Measurements from ENCODE around the gene NEK10.

Gene NEK10

DNA sequence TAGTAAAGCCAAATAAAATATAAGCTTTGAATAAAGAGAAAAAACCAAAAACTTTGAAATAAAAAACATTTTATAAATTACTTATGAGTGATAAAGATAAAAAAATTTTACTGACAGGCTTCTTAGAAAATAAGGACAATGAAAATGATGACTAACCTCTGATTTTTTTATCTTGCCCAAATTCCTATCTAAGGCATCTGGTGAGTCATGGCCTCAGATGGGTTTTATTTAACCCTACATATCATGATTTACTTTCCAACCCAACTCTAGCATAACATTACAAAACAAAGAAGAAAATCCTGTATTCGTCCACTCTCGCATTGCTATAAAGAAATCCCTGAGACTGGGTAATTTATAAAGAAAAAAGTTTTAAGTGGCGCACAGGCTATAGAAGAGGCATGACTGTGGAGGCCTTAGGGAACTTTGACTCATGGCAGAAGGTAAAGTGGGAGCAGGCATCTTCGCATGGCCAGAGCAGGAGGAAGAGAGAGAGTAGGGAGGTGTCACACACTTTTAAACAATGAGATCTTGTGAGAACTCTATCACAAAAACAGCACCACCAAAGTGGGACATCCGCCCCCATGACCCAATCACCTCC, 152.1 kb downstream of the NEK10 start:
- no peaks in the 10 kb centered on the region for H3K36me3 ChIP-seq (ENCODE audit: control insufficient read depth in 2 of 2, insufficient read depth in 2 of 2, low read length in 2 of 2)
- H3K9me3 ChIP-seq (ENCODE audit: control insufficient read depth in 2 of 2, low read length in 2 of 2): no peaks in the 10 kb centered on the region
- H3K27me3 ChIP-seq (ENCODE audit: control insufficient read depth in 2 of 2, insufficient read depth in 2 of 2, low read length in 2 of 2): no peaks in the 10 kb centered on the region
- peaks cover 0 to 2% of the 10 kb centered on the region in 2 donors for H3K4me1 ChIP-seq (ENCODE audit: control insufficient read depth in 2 of 2, insufficient read depth in 2 of 2, low read length in 2 of 2)
- H3K27ac ChIP-seq (ENCODE audit: low read depth in 2 of 2, low read length in 2 of 2): no peak overlapping the region
- H3K9ac ChIP-seq (ENCODE audit: low read depth in 1 of 2, low read length in 2 of 2): no peak overlapping the region
- H3K4me3 ChIP-seq (ENCODE audit: low read length in 2 of 2): no peak overlapping the region

DNA sequence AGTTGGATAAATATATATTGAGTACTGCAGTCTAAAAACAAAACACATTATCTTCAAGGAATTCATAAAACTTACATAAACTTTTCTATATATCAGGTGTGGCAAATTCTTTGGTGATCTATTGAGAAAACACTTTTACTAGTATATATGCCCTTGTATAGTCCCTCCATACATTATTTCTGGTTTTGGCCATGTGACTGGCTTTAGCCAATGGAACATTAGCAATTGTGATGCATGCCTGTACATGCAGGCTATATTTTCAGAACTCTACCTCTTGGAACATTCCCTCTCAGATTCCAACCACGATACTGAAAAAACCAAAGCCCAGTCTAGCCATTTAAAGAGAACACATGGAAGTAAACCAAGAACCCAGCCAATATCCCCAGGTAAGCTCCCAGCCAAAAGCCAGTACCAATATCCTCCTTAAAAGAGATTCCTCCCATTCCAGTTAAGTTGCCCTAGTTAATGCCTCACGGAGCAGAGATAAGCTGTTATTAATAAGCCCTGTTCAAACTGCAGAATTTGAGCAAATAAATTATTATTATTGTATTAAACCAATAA, 152.8 kb downstream of the NEK10 start:
- no peak overlapping the region for H3K27ac ChIP-seq (ENCODE audit: low read depth in 2 of 2, low read length in 2 of 2)
- H3K27me3 ChIP-seq (ENCODE audit: control insufficient read depth in 2 of 2, insufficient read depth in 2 of 2, low read length in 2 of 2): no peaks in the 10 kb centered on the region
- H3K4me3 ChIP-seq (ENCODE audit: low read length in 2 of 2): no peak overlapping the region
- no peaks in the 10 kb centered on the region for H3K36me3 ChIP-seq (ENCODE audit: control insufficient read depth in 2 of 2, insufficient read depth in 2 of 2, low read length in 2 of 2)
- H3K9ac ChIP-seq (ENCODE audit: low read depth in 1 of 2, low read length in 2 of 2): no peak overlapping the region
- H3K9me3 ChIP-seq (ENCODE audit: control insufficient read depth in 2 of 2, low read length in 2 of 2): no peaks in the 10 kb centered on the region
- peaks cover 0 to 2% of the 10 kb centered on the region in 2 donors for H3K4me1 ChIP-seq (ENCODE audit: control insufficient read depth in 2 of 2, insufficient read depth in 2 of 2, low read length in 2 of 2)

DNA sequence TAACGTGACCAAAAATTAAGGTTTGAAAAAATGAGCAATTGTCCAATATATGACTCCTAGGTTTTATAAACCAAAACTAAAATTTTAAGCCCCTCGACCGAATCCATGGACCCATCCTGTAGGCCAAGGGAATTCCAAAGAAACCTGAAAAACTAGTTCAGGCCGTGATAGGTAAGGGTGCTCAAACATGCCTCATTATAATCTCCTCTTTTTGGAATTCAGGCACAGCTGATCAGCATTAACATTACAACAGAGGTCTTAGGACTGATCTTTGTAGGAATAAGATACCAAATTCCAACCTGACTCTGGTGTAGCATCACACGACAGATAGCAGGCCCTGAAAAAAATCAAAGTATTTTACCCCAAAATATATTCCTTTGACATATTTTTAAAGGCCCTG, 155.7 kb downstream of the NEK10 start:
- no peaks in the 10 kb centered on the region for H3K27me3 ChIP-seq (ENCODE audit: control insufficient read depth in 2 of 2, insufficient read depth in 2 of 2, low read length in 2 of 2)
- H3K27ac ChIP-seq (ENCODE audit: low read depth in 2 of 2, low read length in 2 of 2): no peak overlapping the region
- H3K9ac ChIP-seq (ENCODE audit: low read depth in 1 of 2, low read length in 2 of 2): no peak overlapping the region
- H3K4me1 ChIP-seq (ENCODE audit: control insufficient read depth in 2 of 2, insufficient read depth in 2 of 2, low read length in 2 of 2): no peaks in the 10 kb centered on the region
- no peaks in the 10 kb centered on the region for H3K36me3 ChIP-seq (ENCODE audit: control insufficient read depth in 2 of 2, insufficient read depth in 2 of 2, low read length in 2 of 2)
- no peaks in the 10 kb centered on the region for H3K9me3 ChIP-seq (ENCODE audit: control insufficient read depth in 2 of 2, low read length in 2 of 2)
- H3K4me3 ChIP-seq (ENCODE audit: low read length in 2 of 2): no peak overlapping the region

DNA sequence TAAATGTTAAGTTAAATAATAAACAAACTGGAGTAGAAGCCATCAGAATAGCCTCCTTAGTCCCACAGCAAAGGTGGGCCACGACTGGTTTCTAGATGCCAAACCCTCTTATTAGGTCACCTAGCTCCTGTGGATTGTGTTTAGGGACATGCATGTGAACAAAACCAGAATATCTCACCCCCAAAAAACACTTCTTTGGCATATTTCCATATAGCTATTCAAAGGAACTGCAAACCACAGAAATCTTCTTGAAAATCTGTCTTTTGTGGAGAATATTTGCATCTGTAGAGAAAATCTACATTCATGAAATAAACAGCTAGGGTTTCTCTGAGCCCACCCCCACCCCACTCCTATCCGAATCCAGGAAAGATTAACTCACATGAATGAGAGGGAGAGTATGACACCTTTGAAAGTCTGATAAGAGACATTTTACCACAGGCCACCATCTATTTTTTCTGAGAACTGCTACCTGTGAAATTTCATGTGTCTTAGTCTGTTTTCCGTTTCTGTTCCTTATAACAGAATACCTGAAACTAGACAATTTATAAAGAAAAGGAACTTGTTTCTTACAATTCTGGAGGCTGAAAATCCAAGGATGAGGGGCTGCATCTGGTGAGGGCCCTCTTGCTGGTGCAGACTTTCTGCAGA, 159.4 kb downstream of the NEK10 start:
- Histone ChIP-seq H3K36me3 (ENCODE audit: control insufficient read depth in 2 of 2, insufficient read depth in 2 of 2, low read length in 2 of 2) (no peaks in the 10 kb centered on the region), H3K27ac (ENCODE audit: low read depth in 2 of 2, low read length in 2 of 2) (no peak overlapping the region), H3K9me3 (ENCODE audit: control insufficient read depth in 2 of 2, low read length in 2 of 2) (no peaks in the 10 kb centered on the region), H3K4me3 (ENCODE audit: low read length in 2 of 2) (no peak overlapping the region), H3K4me1 (ENCODE audit: control insufficient read depth in 2 of 2, insufficient read depth in 2 of 2, low read length in 2 of 2) (no peaks in the 10 kb centered on the region), H3K9ac (ENCODE audit: low read depth in 1 of 2, low read length in 2 of 2) (no peak overlapping the region), H3K27me3 (ENCODE audit: control insufficient read depth in 2 of 2, insufficient read depth in 2 of 2, low read length in 2 of 2) (no peaks in the 10 kb centered on the region)

DNA sequence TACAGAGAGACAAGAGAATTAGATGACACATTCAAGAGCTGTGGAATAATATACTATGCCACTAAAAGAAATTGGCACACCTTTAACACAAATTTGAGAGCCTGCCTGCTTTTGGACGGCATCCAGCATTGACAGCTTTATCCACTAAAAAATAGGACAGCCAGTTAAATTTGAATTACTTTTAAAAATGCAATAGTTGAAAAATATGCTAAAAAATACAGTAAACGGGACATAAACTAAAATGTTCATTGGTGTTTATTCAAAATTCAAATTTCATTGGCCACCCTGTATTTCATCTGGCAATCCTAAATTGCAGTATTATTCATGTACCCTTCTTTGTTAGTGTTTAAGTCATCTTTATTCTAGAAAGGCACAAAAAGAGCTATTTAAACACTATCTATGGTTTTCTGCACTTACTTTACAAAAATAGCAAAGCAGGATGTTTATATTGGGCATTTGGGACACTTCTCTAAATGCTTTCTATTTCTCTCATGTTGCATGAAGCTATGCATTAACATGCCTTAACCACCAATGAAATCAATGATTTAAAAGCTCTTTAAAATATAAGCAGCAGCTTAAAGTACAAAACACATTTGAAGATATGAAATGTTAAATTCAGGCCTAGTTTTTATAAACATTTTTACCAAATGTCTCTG, 160.1 kb downstream of the NEK10 start:
- Histone ChIP-seq H3K27me3 (ENCODE audit: control insufficient read depth in 2 of 2, insufficient read depth in 2 of 2, low read length in 2 of 2) (no peaks in the 10 kb centered on the region), H3K4me1 (ENCODE audit: control insufficient read depth in 2 of 2, insufficient read depth in 2 of 2, low read length in 2 of 2) (no peaks in the 10 kb centered on the region), H3K9ac (ENCODE audit: low read depth in 1 of 2, low read length in 2 of 2) (no peak overlapping the region), H3K9me3 (ENCODE audit: control insufficient read depth in 2 of 2, low read length in 2 of 2) (no peaks in the 10 kb centered on the region), H3K36me3 (ENCODE audit: control insufficient read depth in 2 of 2, insufficient read depth in 2 of 2, low read length in 2 of 2) (no peaks in the 10 kb centered on the region), H3K27ac (ENCODE audit: low read depth in 2 of 2, low read length in 2 of 2) (no peak overlapping the region), H3K4me3 (ENCODE audit: low read length in 2 of 2) (no peak overlapping the region)

DNA sequence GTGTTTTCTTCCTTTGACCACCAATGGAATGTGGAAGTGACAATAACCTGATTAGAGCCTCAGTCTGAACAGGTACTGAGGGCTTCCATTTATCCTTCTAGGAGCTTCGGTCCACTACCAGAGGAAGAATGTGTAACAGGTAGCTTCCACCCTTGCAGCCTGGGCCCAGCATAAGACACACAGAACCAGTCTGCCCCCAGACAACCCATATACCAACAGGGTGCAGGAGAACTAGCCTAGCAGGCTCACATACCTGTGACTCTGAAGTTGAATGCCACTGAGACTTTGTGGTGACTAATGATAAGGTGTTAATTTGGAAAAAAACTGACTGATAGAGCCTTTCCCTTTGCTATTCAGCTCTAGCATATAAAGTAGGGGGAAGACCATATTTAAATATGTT, 166.2 kb downstream of the NEK10 start:
- H3K9ac ChIP-seq (ENCODE audit: low read depth in 1 of 2, low read length in 2 of 2): no peak overlapping the region
- no peak overlapping the region for H3K4me3 ChIP-seq (ENCODE audit: low read length in 2 of 2)
- H3K36me3 ChIP-seq (ENCODE audit: control insufficient read depth in 2 of 2, insufficient read depth in 2 of 2, low read length in 2 of 2): no peaks in the 10 kb centered on the region
- H3K9me3 ChIP-seq (ENCODE audit: control insufficient read depth in 2 of 2, low read length in 2 of 2): no peaks in the 10 kb centered on the region
- H3K27me3 ChIP-seq (ENCODE audit: control insufficient read depth in 2 of 2, insufficient read depth in 2 of 2, low read length in 2 of 2): no peaks in the 10 kb centered on the region
- H3K4me1 ChIP-seq (ENCODE audit: control insufficient read depth in 2 of 2, insufficient read depth in 2 of 2, low read length in 2 of 2): peaks cover 4 to 9% of the 10 kb centered on the region in 2 donors
- H3K27ac ChIP-seq (ENCODE audit: low read depth in 2 of 2, low read length in 2 of 2): no peak overlapping the region

DNA sequence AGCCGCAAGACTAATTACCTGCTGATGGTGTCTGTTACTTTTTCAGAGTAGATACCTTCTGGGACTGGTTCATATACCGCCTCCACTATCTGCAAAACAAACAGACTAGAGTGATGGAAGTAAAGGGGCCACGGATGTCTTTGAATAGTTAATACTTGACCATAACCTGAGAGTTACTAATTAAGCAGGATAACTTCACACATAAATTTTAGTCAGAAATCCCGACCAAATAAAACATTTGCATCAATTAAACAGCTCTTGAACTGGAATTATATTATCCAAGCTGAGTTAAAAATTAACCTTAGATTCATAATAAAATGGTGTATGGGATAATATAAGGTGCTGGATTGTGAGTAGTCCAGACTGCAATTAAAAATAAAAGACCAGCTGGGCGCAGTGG, 167.7 kb downstream of the NEK10 start:
- Histone ChIP-seq H3K27ac (ENCODE audit: low read depth in 2 of 2, low read length in 2 of 2) (peak overlapping the region in 1 of 2 donors; percentile 42), H3K27me3 (ENCODE audit: control insufficient read depth in 2 of 2, insufficient read depth in 2 of 2, low read length in 2 of 2) (no peaks in the 10 kb centered on the region), H3K4me3 (ENCODE audit: low read length in 2 of 2) (no peak overlapping the region), H3K9ac (ENCODE audit: low read depth in 1 of 2, low read length in 2 of 2) (no peak overlapping the region), H3K4me1 (ENCODE audit: control insufficient read depth in 2 of 2, insufficient read depth in 2 of 2, low read length in 2 of 2) (peaks cover 4 to 9% of the 10 kb centered on the region in 2 donors), H3K36me3 (ENCODE audit: control insufficient read depth in 2 of 2, insufficient read depth in 2 of 2, low read length in 2 of 2) (no peaks in the 10 kb centered on the region), H3K9me3 (ENCODE audit: control insufficient read depth in 2 of 2, low read length in 2 of 2) (no peaks in the 10 kb centered on the region)

DNA sequence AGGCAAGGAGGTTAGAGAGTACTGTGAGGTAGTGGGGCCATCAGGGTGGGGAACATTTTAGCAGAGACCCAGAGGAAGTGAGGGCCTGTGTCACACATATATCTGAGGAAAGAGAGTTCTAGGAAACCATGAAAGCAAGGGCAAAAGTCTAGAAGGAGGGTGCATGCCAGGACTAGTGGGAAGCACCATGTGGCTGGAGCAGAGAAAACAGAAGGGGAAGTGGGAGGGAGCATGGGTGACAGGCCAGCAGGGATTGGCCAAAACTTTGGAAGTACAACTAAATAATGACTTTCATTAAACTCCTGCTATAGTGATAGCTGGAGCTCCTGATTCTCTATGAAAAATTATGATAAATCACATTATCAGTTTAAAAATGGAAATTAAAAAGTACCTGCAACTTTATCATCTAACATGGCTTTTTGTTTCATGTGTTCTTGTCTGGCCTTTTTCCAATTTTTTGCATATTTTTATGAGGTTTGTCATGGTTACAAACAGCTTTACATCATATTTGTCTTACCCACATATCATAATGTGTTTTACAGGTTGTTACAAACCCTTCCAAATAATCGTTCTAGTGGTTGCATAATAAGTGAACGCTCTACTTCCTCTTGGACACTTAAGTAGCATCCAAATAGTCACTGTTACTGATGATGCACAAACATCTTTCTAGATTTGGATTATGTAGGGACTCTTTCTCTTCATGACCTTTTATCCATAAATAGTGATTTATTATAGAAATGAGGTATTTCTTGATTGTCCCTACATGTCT, 168.3 kb downstream of the NEK10 start:
- no peak overlapping the region for H3K9ac ChIP-seq (ENCODE audit: low read depth in 1 of 2, low read length in 2 of 2)
- no peaks in the 10 kb centered on the region for H3K9me3 ChIP-seq (ENCODE audit: control insufficient read depth in 2 of 2, low read length in 2 of 2)
- H3K4me3 ChIP-seq (ENCODE audit: low read length in 2 of 2): no peak overlapping the region
- no peaks in the 10 kb centered on the region for H3K36me3 ChIP-seq (ENCODE audit: control insufficient read depth in 2 of 2, insufficient read depth in 2 of 2, low read length in 2 of 2)
- peaks cover 4 to 9% of the 10 kb centered on the region in 2 donors for H3K4me1 ChIP-seq (ENCODE audit: control insufficient read depth in 2 of 2, insufficient read depth in 2 of 2, low read length in 2 of 2)
- no peaks in the 10 kb centered on the region for H3K27me3 ChIP-seq (ENCODE audit: control insufficient read depth in 2 of 2, insufficient read depth in 2 of 2, low read length in 2 of 2)
- peak overlapping the region in 1 of 2 donors; percentile 42 for H3K27ac ChIP-seq (ENCODE audit: low read depth in 2 of 2, low read length in 2 of 2)

DNA sequence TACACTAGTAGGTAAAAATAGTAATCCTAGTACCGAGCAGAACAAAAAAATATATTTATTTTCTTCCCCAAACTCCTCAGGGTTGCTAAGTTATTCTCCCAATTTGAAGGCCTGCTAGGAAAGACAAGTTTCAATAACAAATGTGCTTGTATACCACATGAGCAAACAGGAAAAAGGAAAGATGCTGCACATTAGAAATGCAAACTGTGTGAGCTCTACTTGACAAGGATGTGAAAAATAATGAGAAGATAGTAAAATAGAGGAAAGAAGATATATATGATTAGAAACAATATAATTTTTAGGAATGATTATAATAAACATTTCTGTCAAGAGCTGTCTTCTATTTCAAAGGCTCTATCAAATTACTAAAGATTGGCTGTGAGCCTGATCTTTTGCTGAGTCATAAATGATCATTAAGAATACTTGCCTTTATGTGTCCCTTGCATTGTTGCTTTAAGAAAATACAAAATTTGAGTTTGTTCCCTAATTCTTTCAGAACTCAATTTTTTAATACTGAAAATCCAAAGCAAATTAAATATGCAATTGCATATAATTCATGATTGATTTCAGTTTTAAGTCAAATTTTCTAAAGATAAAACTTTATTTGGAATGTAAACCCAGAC, 174.2 kb downstream of the NEK10 start:
- Histone ChIP-seq H3K27me3 (ENCODE audit: control insufficient read depth in 2 of 2, insufficient read depth in 2 of 2, low read length in 2 of 2) (no peaks in the 10 kb centered on the region), H3K9me3 (ENCODE audit: control insufficient read depth in 2 of 2, low read length in 2 of 2) (no peaks in the 10 kb centered on the region), H3K9ac (ENCODE audit: low read depth in 1 of 2, low read length in 2 of 2) (no peak overlapping the region), H3K27ac (ENCODE audit: low read depth in 2 of 2, low read length in 2 of 2) (no peak overlapping the region), H3K36me3 (ENCODE audit: control insufficient read depth in 2 of 2, insufficient read depth in 2 of 2, low read length in 2 of 2) (no peaks in the 10 kb centered on the region), H3K4me3 (ENCODE audit: low read length in 2 of 2) (no peak overlapping the region), H3K4me1 (ENCODE audit: control insufficient read depth in 2 of 2, insufficient read depth in 2 of 2, low read length in 2 of 2) (no peaks in the 10 kb centered on the region)

Data from mucosa of rectum (tissue), 2 donors.